GM18498 (cell line): ENCODE data around the gene FLRT2.

ENCODE experiments used
- ATAC-seq: cut with Tn5 transposase; IDR thresholded peaks from one replicate; pipeline ENCODE4 v1.9.1; 2021; ENCODE audit warnings: mild to moderate bottlenecking, moderate library complexity; ENCODE audit not compliant: unreplicated experiment

FLRT2 gene

DNA sequence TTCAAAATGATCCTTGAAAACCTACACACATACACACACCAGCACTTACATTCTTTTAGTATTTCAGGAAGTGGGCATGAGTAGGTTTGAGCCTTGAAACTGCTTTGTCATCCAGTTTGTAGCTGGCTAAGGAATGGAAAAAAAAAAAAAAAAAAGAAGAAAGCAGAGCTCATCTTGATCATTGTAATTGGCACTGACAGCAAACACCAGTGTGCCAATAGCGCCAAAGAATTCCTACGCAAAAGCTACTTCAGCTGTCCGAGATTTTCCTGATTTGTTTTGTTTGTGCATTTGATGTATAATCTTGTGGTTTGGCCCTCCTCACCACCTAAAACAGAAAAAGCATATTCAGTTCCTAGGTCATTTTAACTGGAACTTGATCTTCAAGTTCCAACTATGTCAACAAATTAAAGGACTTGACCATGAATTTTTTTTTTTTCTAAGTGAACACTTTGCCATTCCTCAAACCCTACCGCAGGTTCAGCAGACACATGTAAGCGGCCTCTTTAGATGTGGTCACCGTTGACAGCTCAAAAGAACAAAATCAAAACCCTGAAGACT is 57.3 kb downstream of the FLRT2 start:
- ATAC-seq, result no peak

- ATAC-seq, result no peak
Observed at GRCh38 chr14:85590784-85591183, 60.8 kb downstream of the FLRT2 start.

DNA sequence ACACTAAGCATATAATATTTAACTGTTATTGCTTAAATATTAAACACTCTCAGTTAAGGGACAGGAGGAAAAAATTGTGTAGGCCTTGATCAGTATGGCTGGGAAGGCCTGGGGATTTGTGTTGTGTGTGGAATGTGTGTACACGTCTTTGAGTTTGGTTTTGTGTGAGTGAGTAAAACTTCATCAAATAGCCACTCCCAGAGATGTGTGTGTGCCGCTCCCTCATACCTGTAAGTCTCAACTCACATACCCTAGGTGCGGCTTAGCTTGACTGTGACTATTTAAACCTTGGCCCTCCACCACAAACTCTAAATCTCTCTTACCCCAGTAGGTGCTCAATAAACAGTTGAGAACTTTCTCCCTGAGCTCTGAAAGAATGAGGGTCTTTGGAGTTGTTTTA is 64.3 kb downstream of the FLRT2 start:
- no peak for ATAC-seq

DNA sequence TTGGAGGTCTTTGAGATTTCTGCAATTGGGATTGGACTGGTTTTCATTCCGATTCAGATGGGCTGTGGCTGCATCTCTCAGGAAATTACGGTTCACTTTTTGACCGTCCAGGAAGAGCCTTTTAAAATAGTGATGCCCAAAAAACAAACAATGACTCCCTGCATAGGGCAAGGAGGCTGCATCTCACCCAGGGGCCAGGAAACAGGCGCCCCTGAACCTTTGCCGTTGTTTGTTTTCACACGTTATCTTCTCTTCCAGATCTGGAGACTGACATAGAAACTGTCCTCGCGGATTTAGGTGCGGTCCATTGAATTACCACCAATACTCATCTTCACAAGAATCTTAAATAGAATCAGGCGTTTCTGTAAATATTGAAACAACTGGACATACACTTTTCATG is 66.0 kb downstream of the FLRT2 start:
- ATAC-seq, result no peak

- no peak for ATAC-seq
Observed at GRCh38 chr14:85596562-85596961, 66.6 kb downstream of the FLRT2 start.

DNA sequence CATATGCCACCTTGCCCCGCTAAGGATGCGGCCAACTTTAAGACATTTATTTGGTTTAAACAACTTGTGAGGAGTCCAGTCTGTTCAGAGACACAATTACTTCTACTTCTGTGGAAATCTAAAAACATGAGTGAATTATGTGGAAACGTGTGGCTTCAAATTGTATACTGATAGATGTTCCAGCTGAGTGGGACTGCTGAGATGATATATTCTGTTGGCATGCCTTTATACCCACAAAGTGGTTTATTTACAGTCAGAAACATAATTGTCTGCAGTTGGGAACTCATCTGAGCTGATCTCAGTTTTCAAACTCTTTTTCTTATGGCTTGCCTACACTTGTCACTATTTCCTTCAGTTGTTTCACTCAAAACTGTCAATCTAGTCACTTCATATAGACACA is 67.8 kb downstream of the FLRT2 start:
- ATAC-seq, result no peak

GRCh38 chr14:85599939-85600338 is 70.0 kb downstream of the FLRT2 start:
- no peak for ATAC-seq

- ATAC-seq, result no peak
Observed at GRCh38 chr14:85601246-85601645, 71.3 kb downstream of the FLRT2 start.

GRCh38 chr14:85601690-85602089 is 71.7 kb downstream of the FLRT2 start:
- no peak for ATAC-seq

DNA sequence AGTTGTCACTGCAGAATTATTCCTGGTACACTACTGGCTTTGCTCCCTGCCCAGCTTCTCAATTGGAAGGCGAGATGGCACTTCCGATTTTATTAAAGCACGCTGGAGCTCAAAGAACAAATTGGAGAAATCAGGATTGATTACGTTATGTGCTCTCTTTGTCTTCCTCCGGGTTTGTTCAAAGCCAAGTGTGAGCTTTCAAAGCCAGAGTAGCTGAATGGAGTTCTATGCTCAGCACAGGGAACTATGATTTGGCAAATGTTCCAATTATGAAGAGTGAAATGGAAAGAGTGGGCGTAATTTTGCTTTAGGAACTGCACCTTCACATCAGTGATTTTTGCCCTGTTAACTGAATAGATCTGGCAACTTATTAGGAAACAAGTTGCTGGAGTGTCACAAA is 72.4 kb downstream of the FLRT2 start:
- no peak for ATAC-seq

GRCh38 chr14:85604021-85604420 is 74.1 kb downstream of the FLRT2 start:
- ATAC-seq, result no peak

- no peak for ATAC-seq
Observed at GRCh38 chr14:85604714-85605113, 74.8 kb downstream of the FLRT2 start.

DNA sequence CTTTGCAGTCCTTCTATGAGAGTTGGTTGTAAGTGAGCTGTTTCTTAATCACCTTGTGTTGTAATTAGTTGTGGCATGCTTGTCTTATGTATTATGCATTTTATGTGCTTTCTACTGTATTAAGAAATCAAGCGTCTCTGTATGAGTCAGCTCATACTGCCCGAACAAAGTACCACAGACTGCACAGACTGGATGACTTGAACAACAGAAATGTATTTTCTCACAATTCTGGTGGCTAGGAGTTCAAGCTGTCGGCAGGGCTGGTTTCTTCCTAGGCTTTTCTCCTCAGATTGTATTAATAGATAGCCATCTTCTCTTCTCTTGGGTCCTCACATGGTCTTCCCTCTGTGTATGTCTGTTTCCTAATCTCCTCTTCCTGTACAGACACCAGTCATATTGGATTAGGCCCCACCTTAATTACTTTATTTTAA is 77.7 kb downstream of the FLRT2 start:
- ATAC-seq, result no peak

DNA sequence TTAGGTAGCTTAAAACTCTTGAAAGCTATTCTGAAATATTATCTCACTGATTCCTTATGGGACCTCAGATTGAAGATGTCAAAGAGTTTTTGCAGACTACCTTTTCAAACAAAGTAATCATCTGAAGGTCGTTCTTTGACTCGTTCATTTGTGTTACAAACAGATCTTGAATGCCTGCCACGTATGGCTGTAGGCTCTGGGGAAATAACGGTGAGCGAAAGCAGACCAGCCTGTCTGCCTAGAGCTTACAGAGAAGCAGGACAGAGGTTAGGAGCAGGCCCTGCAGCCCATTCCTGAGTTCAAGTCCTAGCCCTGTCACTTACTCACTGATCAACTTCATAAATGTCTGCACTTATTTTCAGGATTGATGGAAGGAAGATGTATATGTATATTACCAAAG is 83.6 kb downstream of the FLRT2 start:
- no peak for ATAC-seq

DNA sequence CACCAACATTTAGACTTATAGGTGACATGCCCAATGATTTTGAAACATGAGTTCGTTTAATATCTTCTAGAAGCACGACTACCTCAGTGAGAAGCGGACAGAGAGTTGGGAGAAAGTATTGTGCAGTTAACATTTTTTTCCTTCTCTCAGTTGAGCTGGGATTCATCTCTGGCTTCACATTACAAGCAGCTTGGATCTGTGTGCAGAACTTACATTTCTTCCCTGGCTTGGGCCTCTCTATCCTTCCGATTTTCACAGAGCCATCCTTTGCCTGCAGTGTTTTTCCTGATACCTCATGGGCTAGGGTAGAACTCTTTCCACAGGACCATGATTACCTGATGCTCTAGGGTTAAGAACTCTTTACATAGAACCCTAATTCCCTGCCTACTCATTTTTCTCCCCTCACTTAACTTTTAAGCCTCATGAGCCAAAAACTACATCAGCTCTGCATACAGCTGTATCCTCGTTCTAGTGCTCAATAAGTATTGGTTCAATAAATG is 86.5 kb downstream of the FLRT2 start:
- no peak for ATAC-seq

DNA sequence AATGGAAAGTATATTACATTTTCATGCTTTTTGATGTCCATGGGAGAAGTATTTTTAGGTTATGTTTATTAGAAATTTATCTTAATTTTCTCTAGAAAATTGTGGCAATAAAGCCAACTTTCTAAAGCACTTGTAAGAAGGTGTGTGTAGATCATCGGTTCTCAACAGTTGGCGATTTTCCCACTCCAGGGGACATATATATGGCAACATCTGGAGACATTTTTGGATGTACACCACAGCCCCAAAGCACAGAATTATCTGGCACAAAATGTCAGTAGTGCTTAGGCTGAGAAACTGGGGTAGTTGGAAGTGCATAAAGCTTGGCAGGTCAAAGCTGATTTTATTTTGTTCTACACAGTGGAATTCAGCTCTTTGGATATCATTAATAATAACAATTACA is 86.9 kb downstream of the FLRT2 start:
- ATAC-seq, result no peak

DNA sequence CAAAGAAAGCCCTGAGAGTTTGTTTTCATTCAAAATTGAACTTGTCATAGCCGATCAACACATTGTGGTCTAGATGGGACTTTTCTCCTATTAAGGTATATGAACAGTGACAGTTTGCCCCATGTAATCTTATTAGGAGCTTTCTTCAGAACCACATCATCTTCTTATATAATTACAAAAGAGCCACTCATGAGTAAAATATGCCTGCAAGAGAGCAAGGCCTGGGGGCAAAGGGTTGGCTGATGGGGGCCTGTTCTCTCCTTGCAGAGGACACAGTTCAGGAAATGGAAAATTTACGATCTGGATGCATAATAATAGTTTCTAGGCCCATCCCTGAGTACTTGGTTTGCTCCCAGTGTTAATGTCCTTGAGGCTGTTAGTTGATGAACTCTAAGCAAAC is 87.8 kb downstream of the FLRT2 start:
- ATAC-seq, result no peak

DNA sequence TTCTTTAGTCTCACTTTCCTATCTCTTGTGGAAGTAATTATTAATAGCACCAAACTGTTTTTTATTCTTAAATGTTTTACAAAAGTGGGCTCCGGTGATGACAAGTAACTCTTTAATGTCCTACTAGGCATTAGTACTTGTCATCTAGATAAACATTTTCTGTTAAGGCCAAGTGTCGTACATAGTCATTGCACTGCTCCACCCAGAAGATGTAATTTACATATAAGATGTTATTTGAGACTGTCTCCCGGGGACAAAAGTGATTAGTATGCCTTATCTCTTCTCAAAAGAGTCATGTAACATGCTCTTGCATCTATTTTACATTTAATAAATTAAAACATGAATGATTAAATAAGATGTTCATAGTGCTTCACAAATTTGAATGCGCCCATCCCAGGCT is 88.4 kb downstream of the FLRT2 start:
- no peak for ATAC-seq

- no peak for ATAC-seq
Observed at GRCh38 chr14:85618978-85619377, 89.0 kb downstream of the FLRT2 start.

- no peak for ATAC-seq
Observed at GRCh38 chr14:85619851-85620250, 89.9 kb downstream of the FLRT2 start.

- ATAC-seq, result no peak
Observed at GRCh38 chr14:85620947-85621346, 91.0 kb downstream of the FLRT2 start.

- no peak for ATAC-seq
Observed at GRCh38 chr14:85622106-85622505, 92.2 kb downstream of the FLRT2 start.

GRCh38 chr14:85622986-85623685 is 93.2 kb downstream of the FLRT2 start:
- ATAC-seq, result no peak
